Testis (tissue), 2 donors: ENCODE measurements around the gene DNAJC19.

Experiments
- POLR2A ChIP-seq: fragments of 450-650 bp; IDR thresholded peaks from one replicate; pipeline ENCODE4 v1.6.1; 2017; ENCODE audit warnings: antibody characterized with exemption, mild to moderate bottlenecking, moderate library complexity
- TF ChIP-seq, protein P1 (sequence below), 3 experiments: fragments of 450-650 bp in 2 of 3; fragments of 200-600 bp in 1 of 3; sonication (generic) in 1 of 3; IDR thresholded peaks; one replicate each; pipeline ENCODE4 v1.5.1; 2016 to 2019; ENCODE audit warnings: antibody characterized with exemption in 3 of 3, mild to moderate bottlenecking in 2 of 3, moderate library complexity in 1 of 3

DNA sequence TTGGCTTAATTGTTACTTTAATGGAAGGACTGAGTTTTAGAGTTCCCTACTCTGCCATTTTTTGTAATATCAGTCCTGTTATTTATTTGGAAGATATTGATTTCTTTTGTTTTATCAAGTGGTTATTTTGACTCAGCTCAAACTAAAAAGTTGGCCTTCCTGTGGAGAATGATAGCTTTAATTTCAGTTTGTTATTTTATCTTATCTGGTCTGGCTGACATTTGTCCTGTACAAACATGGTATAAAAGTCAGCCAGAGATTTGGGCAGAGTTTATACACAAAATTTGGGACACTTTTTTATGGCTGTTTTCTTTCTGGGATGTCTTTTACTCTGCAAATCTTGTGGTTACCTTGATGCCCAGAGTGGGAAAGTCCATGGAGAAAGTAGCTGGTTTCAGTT lies 41.4 kb upstream of the DNAJC19 start:
- TF ChIP-seq, protein P1, sequence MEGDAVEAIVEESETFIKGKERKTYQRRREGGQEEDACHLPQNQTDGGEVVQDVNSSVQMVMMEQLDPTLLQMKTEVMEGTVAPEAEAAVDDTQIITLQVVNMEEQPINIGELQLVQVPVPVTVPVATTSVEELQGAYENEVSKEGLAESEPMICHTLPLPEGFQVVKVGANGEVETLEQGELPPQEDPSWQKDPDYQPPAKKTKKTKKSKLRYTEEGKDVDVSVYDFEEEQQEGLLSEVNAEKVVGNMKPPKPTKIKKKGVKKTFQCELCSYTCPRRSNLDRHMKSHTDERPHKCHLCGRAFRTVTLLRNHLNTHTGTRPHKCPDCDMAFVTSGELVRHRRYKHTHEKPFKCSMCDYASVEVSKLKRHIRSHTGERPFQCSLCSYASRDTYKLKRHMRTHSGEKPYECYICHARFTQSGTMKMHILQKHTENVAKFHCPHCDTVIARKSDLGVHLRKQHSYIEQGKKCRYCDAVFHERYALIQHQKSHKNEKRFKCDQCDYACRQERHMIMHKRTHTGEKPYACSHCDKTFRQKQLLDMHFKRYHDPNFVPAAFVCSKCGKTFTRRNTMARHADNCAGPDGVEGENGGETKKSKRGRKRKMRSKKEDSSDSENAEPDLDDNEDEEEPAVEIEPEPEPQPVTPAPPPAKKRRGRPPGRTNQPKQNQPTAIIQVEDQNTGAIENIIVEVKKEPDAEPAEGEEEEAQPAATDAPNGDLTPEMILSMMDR (IDR thresholded peaks at IDR 0.05): no peak
- no peak for TF ChIP-seq POLR2A
